Natural killer cell (primary cell): Measurements from ENCODE around the gene SLC35F3. TPM values are rescaled to one million over a fixed set of nuclear protein-coding genes. Genes with fewer than 3 reads are reported as not detected.

ENCODE experiments used
- ATAC-seq, 3 donors: fragments of 150-1000 bp in 2 of 3; fragments of 200-7000 bp in 1 of 3; cut with Tn5 transposase; 1 replicate in 1 of 3; 2 replicates in 2 of 3; pipeline ENCODE4 v1.10.0; 2021; ENCODE audit warnings: mild to moderate bottlenecking in 2 of 3, moderate library complexity in 2 of 3
- DNase-seq, 2 donors: peaks; one replicate each; pipeline versions ENCODE4 v3.0.0 to v3.0.0-alpha.2; 2013 to 2021; ENCODE audit warnings: mixed read lengths in 1 of 2
- H3K27ac ChIP-seq: one replicate; pipeline ENCODE4 v1.5.1; 2013; ENCODE audit warnings: mild to moderate bottlenecking, low read length
- H3K27me3 ChIP-seq: one replicate; pipeline ENCODE4 v1.6.1; 2013; ENCODE audit warnings: low read length; ENCODE audit not compliant: control insufficient read depth, insufficient read depth
- H3K36me3 ChIP-seq: one replicate; pipeline ENCODE4 v1.6.1; 2013; ENCODE audit warnings: low read length; ENCODE audit not compliant: control insufficient read depth, insufficient read depth
- H3K4me1 ChIP-seq: one replicate; pipeline ENCODE4 v1.6.1; 2013; ENCODE audit warnings: low read length; ENCODE audit not compliant: control insufficient read depth, insufficient read depth
- H3K4me3 ChIP-seq: one replicate; pipeline ENCODE4 v1.5.1; 2013; ENCODE audit warnings: low read length
- H3K9me3 ChIP-seq: one replicate; pipeline ENCODE4 v1.6.1; 2013; ENCODE audit warnings: low read length; ENCODE audit not compliant: control insufficient read depth, insufficient read depth
- H3K27ac Mint-ChIP-seq, 2 donors: one replicate each; pipeline ENCODE4 v1.8.0; 2022; ENCODE audit warnings: mild to moderate bottlenecking in 2 of 2, mixed read lengths in 2 of 2, moderate library complexity in 1 of 2
- H3K27me3 Mint-ChIP-seq, 2 donors: one replicate each; pipeline ENCODE4 v1.8.0; 2022; ENCODE audit warnings: low read depth in 2 of 2, mixed read lengths in 2 of 2
- H3K36me3 Mint-ChIP-seq: one replicate; pipeline ENCODE4 v1.8.0; 2022; ENCODE audit warnings: mixed read lengths
- H3K4me1 Mint-ChIP-seq, 2 donors: one replicate each; pipeline ENCODE4 v1.8.0; 2022; ENCODE audit warnings: mixed read lengths in 2 of 2
- H3K4me3 Mint-ChIP-seq: one replicate; pipeline ENCODE4 v1.8.0; 2022; ENCODE audit warnings: mild to moderate bottlenecking, moderate library complexity, mixed read lengths
- H3K9me3 Mint-ChIP-seq, 2 donors: one replicate each; pipeline ENCODE4 v1.8.0; 2022; ENCODE audit warnings: mixed read lengths in 2 of 2
- CTCF ChIP-seq: fragments of 200-600 bp; IDR thresholded peaks from one replicate; pipeline ENCODE4 v1.8.0; 2022; ENCODE audit warnings: antibody characterized with exemption
- WGBS: methylation state at CpG from one replicate; pipeline ENCODE4 v1.1.7; 2013; ENCODE audit warnings: missing lambda C conversion rate; ENCODE audit not compliant: insufficient coverage; 5-methylcytosine and 5-hydroxymethylcytosine counted together
- intact Hi-C: fragments of 100-400 bp; cut with micrococcal nuclease; formaldehyde crosslinking; loops from one replicate; pipeline ENCODE4 v1.14.2; 2022
- total RNA-seq, 4 donors: library from RNA; stranded (reverse); fragments of 120-200 nt in 1 of 4; gene quantifications; one replicate each; pipeline versions ENCODE4 v1.2.3 to v1.2.4, GENCODE V29; 2013 to 2022

SLC35F3 gene
- total RNA-seq, 3 donors from 2014 or later (not counting 1 experiment from before 2014, with no cell fraction given): not detected

DNA sequence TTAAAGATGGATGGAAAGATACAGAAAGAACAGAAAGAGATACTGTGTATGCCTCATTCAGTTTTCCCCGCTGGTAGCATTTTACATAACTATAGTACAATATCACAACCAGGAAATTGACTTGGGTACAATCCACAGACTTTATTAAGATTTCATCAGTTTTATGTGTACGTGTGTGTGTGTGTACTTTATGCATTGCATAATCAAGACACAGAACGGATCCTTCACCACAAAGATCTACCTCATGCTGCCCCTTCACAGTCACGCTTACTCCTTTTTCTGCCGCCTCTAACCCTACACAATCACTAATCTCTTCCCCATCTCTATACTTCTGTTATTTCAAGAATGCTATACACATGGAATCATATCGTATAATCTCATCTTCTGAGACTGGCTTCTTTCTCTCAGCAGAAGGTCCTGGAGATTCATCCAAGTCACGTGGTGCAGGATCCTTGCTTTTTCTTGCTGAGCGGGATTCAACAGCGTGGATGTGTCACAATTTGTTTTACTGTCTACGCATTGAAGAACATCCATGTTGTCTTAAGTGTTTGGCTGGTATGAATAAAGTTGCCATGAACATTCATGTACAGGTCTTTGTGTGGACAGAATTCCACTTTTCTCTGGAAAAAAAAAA lies 76.7 kb downstream of the SLC35F3 start:
- intact Hi-C loops: no loop called here
- no peaks in the 10 kb centered on the region for H3K4me1 Mint-ChIP-seq
- 91% methylated on average over 8 of the region's 10 CpGs for WGBS
- TF ChIP-seq CTCF: no peak
- no peak overlapping the region for H3K4me3 Mint-ChIP-seq
- H3K9me3 ChIP-seq: no peaks in the 10 kb centered on the region
- ATAC-seq (peak in 1 of 3 donors; percentile 39), DNase-seq (no peak)
- no peaks in the 10 kb centered on the region for H3K36me3 ChIP-seq
- H3K36me3 Mint-ChIP-seq: no peaks in the 10 kb centered on the region
- H3K4me1 ChIP-seq: no peaks in the 10 kb centered on the region
- no peak overlapping the region for H3K4me3 ChIP-seq
- no peak overlapping the region for H3K27ac ChIP-seq
- H3K27ac Mint-ChIP-seq: no peak overlapping the region
- no peaks in the 10 kb centered on the region for H3K9me3 Mint-ChIP-seq
- no peaks in the 10 kb centered on the region for H3K27me3 ChIP-seq
- no peaks in the 10 kb centered on the region for H3K27me3 Mint-ChIP-seq

DNA sequence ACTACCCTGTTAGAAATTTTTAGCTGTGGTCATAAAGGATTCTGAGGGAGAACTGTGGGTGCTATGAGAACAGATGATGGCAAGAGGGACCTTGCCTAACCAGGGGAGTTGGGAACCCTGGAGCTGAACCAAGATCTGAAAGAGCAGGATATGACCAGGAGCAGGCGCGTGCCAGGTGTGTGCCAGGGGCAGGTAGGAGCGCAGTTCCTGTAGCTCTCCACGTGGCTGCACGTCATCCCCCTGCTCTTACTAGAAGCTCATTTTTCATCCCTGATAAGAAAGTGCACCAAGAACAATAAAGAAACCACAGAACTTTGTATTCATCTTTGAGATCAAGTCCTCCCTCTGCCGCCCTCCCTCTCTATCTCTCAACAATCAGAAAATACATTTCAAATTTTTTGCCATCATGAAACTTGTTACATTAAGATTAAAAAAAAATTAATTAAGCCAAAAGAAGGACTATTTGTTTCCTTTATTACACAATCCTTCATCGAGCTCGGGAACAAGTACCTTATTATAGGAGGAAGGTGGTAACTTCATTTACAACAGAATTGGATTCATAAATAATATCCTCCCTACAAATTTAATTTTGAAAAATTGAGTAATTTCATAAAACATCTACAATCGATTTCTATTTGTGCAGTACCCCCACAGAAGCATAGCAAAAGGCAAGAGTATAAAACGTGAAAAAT lies 78.5 kb downstream of the SLC35F3 start:
- 74% methylated on average over 8 of the region's 10 CpGs for whole genome bisulfite sequencing
- Histone ChIP-seq H3K27me3 (no peaks in the 10 kb centered on the region), H3K4me3 (no peak overlapping the region), H3K4me1 (no peaks in the 10 kb centered on the region), H3K36me3 (no peaks in the 10 kb centered on the region), H3K27ac (no peak overlapping the region), H3K9me3 (no peaks in the 10 kb centered on the region)
- Mint-ChIP-seq H3K9me3 (no peaks in the 10 kb centered on the region), H3K27me3 (peaks cover 3 to 8% of the 10 kb centered on the region in 2 donors), H3K27ac (no peak overlapping the region), H3K4me1 (no peaks in the 10 kb centered on the region), H3K36me3 (no peaks in the 10 kb centered on the region), H3K4me3 (no peak overlapping the region)
- no peak for TF ChIP-seq CTCF
- ATAC-seq (no peak), DNase-seq (no peak)
- intact Hi-C loops: no loop called here

DNA sequence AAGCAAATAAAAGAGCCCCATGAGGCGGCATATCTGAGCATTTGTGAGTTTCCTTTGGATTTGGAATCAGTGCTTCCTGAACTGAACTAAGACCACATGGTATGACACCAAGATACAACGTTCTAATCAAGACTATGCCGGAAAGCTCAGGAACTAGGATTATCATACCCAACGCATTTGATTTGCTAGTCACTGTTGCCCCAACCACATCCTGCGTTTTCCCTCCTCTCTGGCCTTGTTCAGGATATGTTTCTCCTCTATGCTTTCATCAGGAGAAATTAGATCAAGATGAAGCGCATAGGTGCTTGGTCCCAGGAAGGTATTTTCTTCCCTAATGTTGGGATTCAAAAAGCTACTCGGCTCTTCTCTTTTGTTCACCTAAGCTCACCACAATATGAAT lies 79.3 kb downstream of the SLC35F3 start:
- Histone ChIP-seq H3K4me3 (no peak overlapping the region), H3K9me3 (no peaks in the 10 kb centered on the region), H3K27ac (no peak overlapping the region), H3K27me3 (no peaks in the 10 kb centered on the region), H3K36me3 (no peaks in the 10 kb centered on the region), H3K4me1 (no peaks in the 10 kb centered on the region)
- intact Hi-C loops: no loop called here
- no peaks in the 10 kb centered on the region for H3K9me3 Mint-ChIP-seq
- H3K27ac Mint-ChIP-seq: no peak overlapping the region
- H3K36me3 Mint-ChIP-seq: no peaks in the 10 kb centered on the region
- no peak for DNase-seq
- H3K27me3 Mint-ChIP-seq: peaks cover 3 to 10% of the 10 kb centered on the region in 2 donors
- no peak for TF ChIP-seq CTCF
- no peaks in the 10 kb centered on the region for H3K4me1 Mint-ChIP-seq
- 86% methylated on average over 7 of the region's 7 CpGs for WGBS
- ATAC-seq: no peak
- H3K4me3 Mint-ChIP-seq: no peak overlapping the region
